Measurements from ENCODE around the gene DNAH9. TPM values are rescaled to one million over a fixed set of nuclear protein-coding genes. Genes with fewer than 3 reads are reported as not detected.

DNAH9 gene
- total RNA-seq, 1 experiment from 2014 or later, result 0.22 TPM

GRCh38 chr17:11805952-11806351 is 207.7 kb downstream of the DNAH9 start:
- TF ChIP-seq CTCF (conservative IDR thresholded peaks at IDR 0.05), result no peak
- H3K9me3 ChIP-seq (ENCODE audit: control insufficient read depth, low read depth, low read length), result no peaks in the 10 kb centered on the region
- H4K20me1 ChIP-seq (ENCODE audit: control insufficient read depth, insufficient read depth, insufficient read length), result no peaks in the 10 kb centered on the region
- no peaks in the 10 kb centered on the region for H3K4me1 ChIP-seq (ENCODE audit: insufficient read depth, low read length)
- no peaks in the 10 kb centered on the region for H3K23me2 ChIP-seq (ENCODE audit: insufficient read length, low read depth, low read length, poor library complexity, severe bottlenecking)
- no peak overlapping the region for H4K8ac ChIP-seq (replicated peaks; ENCODE audit: insufficient read length, low read depth, low read length)
- no peak overlapping the region for H3K27ac ChIP-seq (ENCODE audit: insufficient read length, low read depth, low read length)
- Mint-ChIP-seq H3K27me3 (ENCODE audit: low read depth) (no peaks in the 10 kb centered on the region), H3K4me3 (no peak overlapping the region), H3K4me1 (peaks cover 10% of the 10 kb centered on the region in 2 experiments), H3K36me3 (ENCODE audit: insufficient read depth in 1 of 3, low read depth in 3 of 3) (no peaks in the 10 kb centered on the region; a peak in 1 of 7 replicates), H3K27ac (no peak overlapping the region), H3K9me3 (no peaks in the 10 kb centered on the region)
- H2BK12ac ChIP-seq (ENCODE audit: insufficient read length, low read depth, low read length), result no peak overlapping the region
- no peak for DNase-seq
- no peak overlapping the region for H2AFZ ChIP-seq (ENCODE audit: low read length)
- WGBS (ENCODE audit: extremely low coverage, insufficient read length, low lambda C conversion rate), result no CpG with 5 or more reads among the region's 7 CpGs
- no peak overlapping the region for H3T11ph ChIP-seq (ENCODE audit: low read length)
- no peak overlapping the region for H2AK5ac ChIP-seq (ENCODE audit: insufficient read length, low read length)
- no peak overlapping the region for H2BK120ac ChIP-seq (ENCODE audit: low read depth, low read length, poor library complexity, severe bottlenecking)
- H4K5ac ChIP-seq (ENCODE audit: insufficient read length, low read depth, low read length), result no peak overlapping the region
- no peaks in the 10 kb centered on the region for H3K79me2 ChIP-seq (ENCODE audit: insufficient read depth, low read length)
- no peak overlapping the region for H4K91ac ChIP-seq (ENCODE audit: insufficient read length, low read depth, low read length)
- no peak overlapping the region for H3K4ac ChIP-seq (ENCODE audit: low read depth, low read length)
- H3K18ac ChIP-seq (ENCODE audit: insufficient read length, low read depth, low read length), result no peak overlapping the region
- no peak overlapping the region for H2BK5ac ChIP-seq (ENCODE audit: insufficient read length, low read length)
- no peak overlapping the region for H2BK15ac ChIP-seq (ENCODE audit: low read depth, low read length)
- H3K14ac ChIP-seq (ENCODE audit: insufficient read depth, low read length), result no peak overlapping the region
- H3K4me2 ChIP-seq (ENCODE audit: insufficient read depth, insufficient read length, low read length), result no peak overlapping the region
- H3K9ac ChIP-seq (ENCODE audit: extremely low read depth, insufficient read length, low read length), result no peak overlapping the region
- H3K27me3 ChIP-seq (ENCODE audit: insufficient read depth, low read length), result no peaks in the 10 kb centered on the region
- no peak overlapping the region for H3K56ac ChIP-seq (ENCODE audit: insufficient read length, low read depth, low read length)
- H3K23ac ChIP-seq (ENCODE audit: insufficient read length, low read depth, low read length), result no peak overlapping the region
- no peak overlapping the region for H2BK20ac ChIP-seq (ENCODE audit: low read depth, low read length, poor library complexity, severe bottlenecking)
- H3K79me1 ChIP-seq (ENCODE audit: insufficient read depth, low read depth, low read length, poor library complexity, severe bottlenecking), result no peaks in the 10 kb centered on the region
